ENCODE measurements around the gene SYNE3.

SYNE3 gene

GRCh38 chr14:95474941-95475340 lies 41.5 kb downstream of the SYNE3 start:
- DNase-seq (ENCODE audit: low read depth), result no peak
- H3K4me3 ChIP-seq (ENCODE audit: low read depth, low read length), result no peak overlapping the region
- TF ChIP-seq CTCF (IDR thresholded peaks at IDR 0.05; ENCODE audit: insufficient read depth, low read depth, low read length, missing control alignments), result no peak

GRCh38 chr14:95474486-95474885 lies 42.0 kb downstream of the SYNE3 start:
- no peak overlapping the region for H3K4me3 ChIP-seq (ENCODE audit: low read depth, low read length)
- DNase-seq (ENCODE audit: low read depth), result no peak
- TF ChIP-seq CTCF (IDR thresholded peaks at IDR 0.05; ENCODE audit: insufficient read depth, low read depth, low read length, missing control alignments), result no peak

GRCh38 chr14:95472819-95473251 lies 43.6 kb downstream of the SYNE3 start:
- H3K4me3 ChIP-seq (ENCODE audit: low read depth, low read length), result no peak overlapping the region
- no peak for DNase-seq (ENCODE audit: low read depth)
- no peak for TF ChIP-seq CTCF (IDR thresholded peaks at IDR 0.05; ENCODE audit: insufficient read depth, low read depth, low read length, missing control alignments)

- H3K4me3 ChIP-seq (ENCODE audit: low read depth, low read length), result no peak overlapping the region
- no peak for TF ChIP-seq CTCF (IDR thresholded peaks at IDR 0.05; ENCODE audit: insufficient read depth, low read depth, low read length, missing control alignments)
- no peak for DNase-seq (ENCODE audit: low read depth)
Measured at GRCh38 chr14:95471476-95471875, 45.0 kb downstream of the SYNE3 start.

- no peak for TF ChIP-seq CTCF (IDR thresholded peaks at IDR 0.05; ENCODE audit: insufficient read depth, low read depth, low read length, missing control alignments)
- no peak overlapping the region for H3K4me3 ChIP-seq (ENCODE audit: low read depth, low read length)
- no peak for DNase-seq (ENCODE audit: low read depth)
Measured at GRCh38 chr14:95471016-95471415, 45.4 kb downstream of the SYNE3 start.

GRCh38 chr14:95469134-95469481 lies 47.3 kb downstream of the SYNE3 start:
- no peak for DNase-seq (ENCODE audit: low read depth)
- no peak for TF ChIP-seq CTCF (IDR thresholded peaks at IDR 0.05; ENCODE audit: insufficient read depth, low read depth, low read length, missing control alignments)
- H3K4me3 ChIP-seq (ENCODE audit: low read depth, low read length), result no peak overlapping the region

- no peak for DNase-seq (ENCODE audit: low read depth)
- no peak overlapping the region for H3K4me3 ChIP-seq (ENCODE audit: low read depth, low read length)
- no peak for TF ChIP-seq CTCF (IDR thresholded peaks at IDR 0.05; ENCODE audit: insufficient read depth, low read depth, low read length, missing control alignments)
Measured at GRCh38 chr14:95468448-95469133, 47.9 kb downstream of the SYNE3 start.
